GM23248 (cell line): ENCODE results near the gene CRISPLD2.

Source experiments
- EZH2 ChIP-seq: fragments of 200-600 bp; sonication (generic); IDR thresholded peaks from 2 replicates; pipeline ENCODE4 v1.6.1; 2018; ENCODE audit warnings: antibody characterized with exemption, mild to moderate bottlenecking; ENCODE audit not compliant: insufficient read depth, poor library complexity, severe bottlenecking
- EZH2phosphoT487 ChIP-seq: fragments of 200-600 bp; sonication (generic); IDR thresholded peaks from 2 replicates; pipeline ENCODE4 v1.6.1; 2018; ENCODE audit warnings: antibody characterized with exemption, moderate library complexity, mild to moderate bottlenecking, low read depth; ENCODE audit not compliant: insufficient read depth

- TF ChIP-seq EZH2: no peak
- TF ChIP-seq EZH2phosphoT487: no peak
Observed at GRCh38 chr16:84820305-84820684, 510 bp downstream of the CRISPLD2 start.
